ENCODE data around the gene MYBPC3. TPM values are rescaled to one million over a fixed set of nuclear protein-coding genes. Genes with fewer than 3 reads are reported as not detected.

Gene MYBPC3
- polyA plus RNA-seq, 3 donors = 0.03 to 7.8 TPM; not detected in 1

DNA sequence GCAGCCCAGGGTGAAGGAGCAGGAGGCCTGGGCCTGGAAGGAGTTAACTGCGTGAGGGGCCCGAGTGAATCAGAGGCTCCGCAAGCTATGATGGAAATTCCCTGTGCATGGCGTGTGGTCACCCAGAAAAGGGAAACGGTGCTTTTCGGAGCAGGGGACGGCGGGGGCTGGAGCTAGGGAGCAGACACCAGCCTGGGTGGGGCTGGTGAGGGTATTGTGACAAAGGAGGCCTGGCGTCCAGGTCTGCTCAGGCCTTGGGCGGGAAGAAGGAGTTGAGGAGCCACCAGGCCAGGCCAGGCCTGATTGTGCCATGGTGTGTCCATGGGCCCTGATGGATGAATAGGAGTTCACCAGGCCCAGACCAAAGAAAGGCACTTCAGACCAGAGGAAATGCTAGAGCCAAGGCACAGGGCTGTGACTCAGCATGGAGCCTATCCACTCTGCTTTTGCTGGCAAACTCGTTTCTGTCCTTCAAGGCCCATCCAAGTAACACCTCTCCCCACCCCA lies 38.6 kb upstream of the MYBPC3 start:
- peaks cover 0 to 2% (median 0%) of the 10 kb centered on the region in 7 donors for H3K9me3 Mint-ChIP-seq
- H3K4me3 Mint-ChIP-seq = peak overlapping the region; percentile 62 to 64
- intact Hi-C loops (cut with micrococcal nuclease) = no loop called here
- peak; percentile 96 to 98 (median 98) for DNase-seq
- Histone ChIP-seq H3K9ac (ENCODE audit: insufficient read depth, low read length, poor library complexity, severe bottlenecking) (peak overlapping the region; percentile 99), H3K4me2 (replicated peaks; ENCODE audit: extremely low read depth, low read length, poor library complexity, severe bottlenecking) (peak overlapping the region; percentile 79), H3K4me3 (replicated peaks in 1 of 3; ENCODE audit: low read depth in 2 of 3, low read length in 3 of 3) (peak overlapping the region in 2 of 3 experiments; percentile 4 to 65), H3K4me1 (ENCODE audit: control insufficient read depth in 1 of 2, insufficient read depth in 2 of 2, low read length in 2 of 2) (peaks cover 97 to 98% of the 10 kb centered on the region in 2 donors), H3K27ac (ENCODE audit: low read depth in 1 of 2, low read length in 2 of 2) (peak overlapping the region; percentile 98 to 100), H3K79me2 (ENCODE audit: insufficient read depth, low read length) (peaks cover 91% of the 10 kb centered on the region), H3K36me3 (replicated peaks in 1 of 2; ENCODE audit: control insufficient read depth in 1 of 2, insufficient read depth in 2 of 2, low read length in 2 of 2) (peaks cover 0 to 8% of the 10 kb centered on the region in 2 donors), H3K9me3 (replicated peaks in 1 of 2; ENCODE audit: control insufficient read depth in 1 of 2, insufficient read depth in 1 of 2, low read length in 2 of 2) (no peaks in the 10 kb centered on the region), H4K20me1 (ENCODE audit: insufficient read depth, low read length) (no peaks in the 10 kb centered on the region), H3K27me3 (ENCODE audit: control insufficient read depth in 2 of 2, insufficient read depth in 2 of 2, low read length in 2 of 2) (no peaks in the 10 kb centered on the region), H2AFZ (ENCODE audit: insufficient read depth, low read depth, low read length, poor library complexity, severe bottlenecking) (no peak overlapping the region)
- H3K36me3 Mint-ChIP-seq = peaks cover 20 to 62% of the 10 kb centered on the region in 2 donors
- TF ChIP-seq, protein P1, sequence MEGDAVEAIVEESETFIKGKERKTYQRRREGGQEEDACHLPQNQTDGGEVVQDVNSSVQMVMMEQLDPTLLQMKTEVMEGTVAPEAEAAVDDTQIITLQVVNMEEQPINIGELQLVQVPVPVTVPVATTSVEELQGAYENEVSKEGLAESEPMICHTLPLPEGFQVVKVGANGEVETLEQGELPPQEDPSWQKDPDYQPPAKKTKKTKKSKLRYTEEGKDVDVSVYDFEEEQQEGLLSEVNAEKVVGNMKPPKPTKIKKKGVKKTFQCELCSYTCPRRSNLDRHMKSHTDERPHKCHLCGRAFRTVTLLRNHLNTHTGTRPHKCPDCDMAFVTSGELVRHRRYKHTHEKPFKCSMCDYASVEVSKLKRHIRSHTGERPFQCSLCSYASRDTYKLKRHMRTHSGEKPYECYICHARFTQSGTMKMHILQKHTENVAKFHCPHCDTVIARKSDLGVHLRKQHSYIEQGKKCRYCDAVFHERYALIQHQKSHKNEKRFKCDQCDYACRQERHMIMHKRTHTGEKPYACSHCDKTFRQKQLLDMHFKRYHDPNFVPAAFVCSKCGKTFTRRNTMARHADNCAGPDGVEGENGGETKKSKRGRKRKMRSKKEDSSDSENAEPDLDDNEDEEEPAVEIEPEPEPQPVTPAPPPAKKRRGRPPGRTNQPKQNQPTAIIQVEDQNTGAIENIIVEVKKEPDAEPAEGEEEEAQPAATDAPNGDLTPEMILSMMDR (IDR thresholded peaks at IDR 0.05) = no peak
- H3K4me1 Mint-ChIP-seq = peaks cover 83% of the 10 kb centered on the region
- WGBS (ENCODE audit: insufficient coverage) = 1% methylated on average over 11 of the region's 11 CpGs
- H3K27me3 Mint-ChIP-seq (ENCODE audit: low read depth in 3 of 3) = peaks cover 0 to 3% (median 0%) of the 10 kb centered on the region in 3 donors
- H3K27ac Mint-ChIP-seq = peak overlapping the region; percentile 99 to 100 (median 100)

DNA sequence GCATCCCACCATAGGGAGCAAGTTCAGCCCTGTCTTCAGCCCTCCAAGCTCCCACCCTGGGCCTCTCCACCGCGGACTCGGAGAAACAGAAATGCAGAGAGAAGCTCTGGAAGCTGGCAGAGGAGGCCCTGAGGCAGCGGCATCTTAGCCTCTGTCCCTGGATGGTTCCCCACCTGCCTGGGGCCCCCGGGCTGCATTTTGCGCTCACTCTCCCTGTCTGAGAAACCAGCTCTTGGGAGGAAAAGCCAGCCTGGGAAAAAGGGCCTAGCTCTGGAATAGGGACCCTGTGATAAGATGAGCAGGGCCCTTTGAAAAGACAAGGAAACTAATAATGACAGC lies 37.9 kb upstream of the MYBPC3 start:
- H2AFZ ChIP-seq (ENCODE audit: insufficient read depth, low read depth, low read length, poor library complexity, severe bottlenecking) = no peak overlapping the region
- no peak for DNase-seq
- H4K20me1 ChIP-seq (ENCODE audit: insufficient read depth, low read length) = no peaks in the 10 kb centered on the region
- Mint-ChIP-seq H3K27me3 (ENCODE audit: low read depth in 3 of 3) (peaks cover 0 to 3% (median 0%) of the 10 kb centered on the region in 3 donors), H3K4me1 (peaks cover 78% of the 10 kb centered on the region), H3K36me3 (peaks cover 20 to 67% of the 10 kb centered on the region in 2 donors), H3K27ac (peak overlapping the region; percentile 99 to 100 (median 100)), H3K9me3 (peaks cover 0 to 2% (median 0%) of the 10 kb centered on the region in 7 donors), H3K4me3 (peak overlapping the region; percentile 62 to 88)
- H3K27ac ChIP-seq (ENCODE audit: low read depth in 1 of 2, low read length in 2 of 2) = peak overlapping the region; percentile 98 to 100
- TF ChIP-seq, protein P1 (IDR thresholded peaks at IDR 0.05) = no peak
- peaks cover 90 to 94% of the 10 kb centered on the region in 2 donors for H3K4me1 ChIP-seq (ENCODE audit: control insufficient read depth in 1 of 2, insufficient read depth in 2 of 2, low read length in 2 of 2)
- H3K36me3 ChIP-seq (replicated peaks in 1 of 2; ENCODE audit: control insufficient read depth in 1 of 2, insufficient read depth in 2 of 2, low read length in 2 of 2) = peaks cover 0 to 9% of the 10 kb centered on the region in 2 donors
- intact Hi-C loops (cut with micrococcal nuclease) = no loop called here
- peak overlapping the region in 2 of 3 experiments; percentile 4 to 50 for H3K4me3 ChIP-seq (replicated peaks in 1 of 3; ENCODE audit: low read depth in 2 of 3, low read length in 3 of 3)
- H3K4me2 ChIP-seq (replicated peaks; ENCODE audit: extremely low read depth, low read length, poor library complexity, severe bottlenecking) = peak overlapping the region; percentile 79
- peak overlapping the region; percentile 99 for H3K9ac ChIP-seq (ENCODE audit: insufficient read depth, low read length, poor library complexity, severe bottlenecking)
- WGBS (ENCODE audit: insufficient coverage) = 89% methylated on average over 4 of the region's 6 CpGs
- no peaks in the 10 kb centered on the region for H3K27me3 ChIP-seq (ENCODE audit: control insufficient read depth in 2 of 2, insufficient read depth in 2 of 2, low read length in 2 of 2)
- no peaks in the 10 kb centered on the region for H3K9me3 ChIP-seq (replicated peaks in 1 of 2; ENCODE audit: control insufficient read depth in 1 of 2, insufficient read depth in 1 of 2, low read length in 2 of 2)
- peaks cover 91% of the 10 kb centered on the region for H3K79me2 ChIP-seq (ENCODE audit: insufficient read depth, low read length)

All from CD14-positive monocyte (primary cell).